NCI-H82 treated with DMSO at 0.1 percent for 48 hours (cell line): ENCODE data around the gene SLC6A6.

Experiments used
- DNase-seq: peaks from one replicate; lab custom pipeline; 2025; ENCODE audit not compliant: unreplicated experiment; lab: John Stamatoyannopoulos, UW

Gene SLC6A6

GRCh38 chr3:14402304-14402811, at the start of gene SLC6A6:
TSS of gene SLC6A6 (plus strand) at chr3:14402606. CDS start at chr3:14443635, 41,029 bp downstream.
- DNase-seq, result peak; percentile 86

GRCh38 chr3:14353502-14353901, 48.9 kb upstream of the SLC6A6 start:
- peak; percentile 33 for DNase-seq

GRCh38 chr3:14357463-14357862, 44.9 kb upstream of the SLC6A6 start:
- DNase-seq, result no peak

- DNase-seq, result peak; percentile 2
Observed at GRCh38 chr3:14358426-14359211, 43.8 kb upstream of the SLC6A6 start.

- DNase-seq, result no peak
Observed at GRCh38 chr3:14359348-14359747, 43.1 kb upstream of the SLC6A6 start.

- no peak for DNase-seq
Observed at GRCh38 chr3:14360123-14360881, 42.1 kb upstream of the SLC6A6 start.

- no peak for DNase-seq
Observed at GRCh38 chr3:14361068-14361677, 41.2 kb upstream of the SLC6A6 start.

- DNase-seq, result no peak
Observed at GRCh38 chr3:14362890-14363289, 39.5 kb upstream of the SLC6A6 start.

GRCh38 chr3:14363379-14363778, 39.0 kb upstream of the SLC6A6 start:
- DNase-seq, result no peak

- DNase-seq, result no peak
Observed at GRCh38 chr3:14363991-14364390, 38.4 kb upstream of the SLC6A6 start.

GRCh38 chr3:14364580-14365292, 37.7 kb upstream of the SLC6A6 start:
- no peak for DNase-seq

- DNase-seq, result no peak
Observed at GRCh38 chr3:14366248-14366647, 36.2 kb upstream of the SLC6A6 start.

- DNase-seq, result no peak
Observed at GRCh38 chr3:14366915-14367823, 35.2 kb upstream of the SLC6A6 start.

GRCh38 chr3:14368146-14368545, 34.3 kb upstream of the SLC6A6 start:
- no peak for DNase-seq

GRCh38 chr3:14368885-14369284, 33.5 kb upstream of the SLC6A6 start:
- no peak for DNase-seq

GRCh38 chr3:14369675-14370669, 32.4 kb upstream of the SLC6A6 start:
- no peak for DNase-seq

- DNase-seq, result no peak
Observed at GRCh38 chr3:14370720-14371572, 31.5 kb upstream of the SLC6A6 start.
